Hepatocyte (in vitro differentiated cells): ENCODE data around the gene ATP5PD. TPM values are rescaled to one million over a fixed set of nuclear protein-coding genes. Genes with fewer than 3 reads are reported as not detected.

Experiments
- DNase-seq: peaks from one replicate; pipeline ENCODE4 v3.0.0-alpha.2; 2016; ENCODE audit warnings: low spot score
- H2AFZ ChIP-seq: fragments of 200-600 bp; sonication (generic); 2 replicates; pipeline ENCODE4 v1.6.0; 2016; ENCODE audit warnings: antibody characterized with exemption, mild to moderate bottlenecking
- H3K27ac ChIP-seq: fragments of 200-600 bp; sonication (generic); 2 replicates; pipeline ENCODE4 v1.5.1; 2016; ENCODE audit warnings: mild to moderate bottlenecking
- H3K27me3 ChIP-seq: fragments of 200-600 bp; sonication (generic); 2 replicates; pipeline ENCODE4 v1.6.1; 2016
- H3K36me3 ChIP-seq: fragments of 200-600 bp; sonication (generic); replicated peaks from 2 replicates; pipeline ENCODE4 v1.5.1; 2016; ENCODE audit warnings: low read depth; ENCODE audit not compliant: insufficient read depth
- H3K4me1 ChIP-seq: fragments of 200-600 bp; sonication (generic); 2 replicates; pipeline ENCODE4 v1.5.1; 2016; ENCODE audit warnings: mild to moderate bottlenecking, moderate library complexity; ENCODE audit not compliant: insufficient read depth
- H3K4me2 ChIP-seq: fragments of 200-600 bp; sonication (generic); 2 replicates; pipeline ENCODE4 v1.6.0; 2016
- H3K4me3 ChIP-seq: fragments of 200-600 bp; sonication (generic); 2 replicates; pipeline ENCODE4 v1.5.1; 2016; ENCODE audit warnings: mild to moderate bottlenecking
- H3K79me2 ChIP-seq: fragments of 200-600 bp; sonication (generic); 2 replicates; pipeline ENCODE4 v1.6.0; 2017; ENCODE audit warnings: mild to moderate bottlenecking
- H3K9me2 ChIP-seq: fragments of 200-600 bp; sonication (generic); replicated peaks from 2 replicates; pipeline ENCODE4 v1.6.0; 2017; ENCODE audit warnings: mild to moderate bottlenecking; ENCODE audit not compliant: insufficient read depth
- H3K9me3 ChIP-seq: fragments of 200-600 bp; sonication (generic); 2 replicates; pipeline ENCODE4 v1.5.1; 2016; ENCODE audit warnings: low read depth, mild to moderate bottlenecking
- H4K20me1 ChIP-seq: fragments of 200-600 bp; sonication (generic); 2 replicates; pipeline ENCODE4 v1.6.0; 2016; ENCODE audit warnings: mild to moderate bottlenecking; ENCODE audit not compliant: insufficient read depth, poor library complexity, severe bottlenecking
- CTCF ChIP-seq: fragments of 200-600 bp; sonication (generic); IDR thresholded peaks from 2 replicates; pipeline ENCODE4 v1.5.1; 2016; ENCODE audit warnings: antibody characterized with exemption, mild to moderate bottlenecking; ENCODE audit not compliant: poor library complexity
- EZH2 ChIP-seq: fragments of 200-600 bp; sonication (generic); IDR thresholded peaks from 2 replicates; pipeline ENCODE4 v1.6.1; 2016; ENCODE audit warnings: antibody characterized with exemption, mild to moderate bottlenecking, borderline replicate concordance
- EZH2phosphoT487 ChIP-seq: fragments of 200-600 bp; sonication (generic); IDR thresholded peaks from one replicate; pipeline ENCODE4 v1.6.1; 2018; ENCODE audit warnings: antibody characterized with exemption, mild to moderate bottlenecking, low read depth, moderate library complexity; ENCODE audit not compliant: unreplicated experiment, severe bottlenecking
- WGBS: methylation state at CpG from one replicate; pipeline ENCODE4 v1.1.6; 2016; ENCODE audit warnings: low lambda C conversion rate; ENCODE audit errors: missing lambda C conversion rate; 5-methylcytosine and 5-hydroxymethylcytosine counted together
- polyA plus RNA-seq: library from polyadenylated mRNA; unstranded; fragments of >200 nt; fragmentation: Nextera tagmentation; extraction: Ambion mirVana; gene quantifications from 2 replicates; pipeline ENCODE4 v1.2.1, GENCODE V29; 2016
- total RNA-seq: library from RNA; depleted of rRNA; stranded (reverse); fragments of >200 nt; gene quantifications from 2 replicates; pipeline ENCODE4 v1.2.3, GENCODE V29; 2014

ATP5PD gene
- total RNA-seq (246 and 296 TPM in 2 replicates), polyA plus RNA-seq (307 and 332 TPM in 2 replicates)

GRCh38 chr17:75046407-75047289 is at the start of gene ATP5PD, which contains the start of gene KCTD2:
Gene ATP5PD (minus strand): TSS chr17:75046969. CDS start chr17:75042650, 4,319 bp downstream.
Gene KCTD2 (plus strand): TSS chr17:75047225. CDS start chr17:75047251, 26 bp downstream.
- Histone ChIP-seq H2AFZ (peak within 1 kb of the TSS; percentile 64), H3K4me1 (peaks cover 10% of the 10 kb centered on the region), H3K79me2 (peaks cover 56% of the 10 kb centered on the region), H4K20me1 (no peaks in the 10 kb centered on the region), H3K4me3 (peak within 1 kb of the TSS; percentile 82), H3K27me3 (no peaks in the 10 kb centered on the region), H3K9me2 (no peaks in the 10 kb centered on the region), H3K27ac (peak within 1 kb of the TSS; percentile 94), H3K36me3 (no peaks in the 10 kb centered on the region), H3K9me3 (no peaks in the 10 kb centered on the region), H3K4me2 (peak within 1 kb of the TSS; percentile 90)
- peak; percentile 97 for DNase-seq
- under 1% methylated on average over 39 of the region's 72 CpGs for WGBS
- TF ChIP-seq EZH2 (no peak), EZH2phosphoT487 (no peak), CTCF (no peak)

- peaks cover 24% of the 10 kb centered on the region for H3K79me2 ChIP-seq
- H3K27me3 ChIP-seq = no peaks in the 10 kb centered on the region
- H3K4me1 ChIP-seq = peaks cover 34% of the 10 kb centered on the region
- no peak overlapping the region for H2AFZ ChIP-seq
- no peak overlapping the region for H3K4me2 ChIP-seq
- H3K36me3 ChIP-seq = no peaks in the 10 kb centered on the region
- 49% methylated on average over 13 of the region's 14 CpGs for WGBS
- H3K9me2 ChIP-seq = no peaks in the 10 kb centered on the region
- no peaks in the 10 kb centered on the region for H3K9me3 ChIP-seq
- H3K27ac ChIP-seq = peak overlapping the region; percentile 99
- peak; percentile 92 for DNase-seq
- H3K4me3 ChIP-seq = no peak overlapping the region
- TF ChIP-seq CTCF (no peak), EZH2phosphoT487 (no peak), EZH2 (no peak)
- H4K20me1 ChIP-seq = no peaks in the 10 kb centered on the region
These were observed 49.4 kb upstream of the ATP5PD start for GRCh38 chr17:75096082-75096625.

- no peak for DNase-seq
- Histone ChIP-seq H3K27me3 (no peaks in the 10 kb centered on the region), H3K79me2 (peaks cover 33% of the 10 kb centered on the region), H3K9me2 (no peaks in the 10 kb centered on the region), H3K4me3 (no peak overlapping the region), H3K4me1 (peaks cover 46% of the 10 kb centered on the region), H4K20me1 (no peaks in the 10 kb centered on the region), H2AFZ (no peak overlapping the region), H3K4me2 (no peak overlapping the region), H3K36me3 (no peaks in the 10 kb centered on the region), H3K27ac (peak overlapping the region; percentile 99), H3K9me3 (no peaks in the 10 kb centered on the region)
- 86% methylated on average over 16 of the region's 16 CpGs for WGBS
- TF ChIP-seq CTCF (no peak), EZH2phosphoT487 (no peak), EZH2 (no peak)
These were observed 48.2 kb upstream of the ATP5PD start for GRCh38 chr17:75094871-75095399.
